ENCODE results near the gene CHCHD3.

The CHCHD3 gene

GRCh38 chr7:132735476-132735875 lies 346.4 kb downstream of the CHCHD3 start:
- TF ChIP-seq PAX5 (IDR thresholded peaks at IDR 0.05; ENCODE audit: insufficient read depth, low read length, severe bottlenecking): no peak
- no peak for TF ChIP-seq SPI1 (IDR thresholded peaks at IDR 0.05; ENCODE audit: low read depth, low read length)
- TF ChIP-seq POLR2AphosphoS5 (IDR thresholded peaks at IDR 0.05; ENCODE audit: low read depth, low read length): no peak
- TF ChIP-seq TAF1 (IDR thresholded peaks at IDR 0.05; ENCODE audit: low read depth, low read length): no peak
- no peak for TF ChIP-seq POU2F2 (IDR thresholded peaks at IDR 0.05; ENCODE audit: low read depth, low read length)
- DNase-seq (ENCODE audit: insufficient read length, low spot score) (no peak), FAIRE-seq (no peak)
